IPS DF 6.9 (cell line): ENCODE results near the gene NADK.

Experiments used
- DNase-seq: peaks from one replicate; pipeline ENCODE4 v3.0.0-alpha.2; 2013; ENCODE audit warnings: low read depth, low spot score
- H3K27ac ChIP-seq: one replicate; pipeline ENCODE4 v1.5.1; 2013; ENCODE audit warnings: low read length, control low read depth
- H3K27me3 ChIP-seq: 2 replicates; pipeline ENCODE4 v1.6.1; 2013; ENCODE audit warnings: mild to moderate bottlenecking, low read length; ENCODE audit not compliant: control insufficient read depth, insufficient read depth
- H3K36me3 ChIP-seq: 2 replicates; pipeline ENCODE4 v1.6.1; 2013; ENCODE audit warnings: low read length; ENCODE audit not compliant: control insufficient read depth, insufficient read depth
- H3K4me1 ChIP-seq: 2 replicates; pipeline ENCODE4 v1.6.1; 2013; ENCODE audit warnings: low read length; ENCODE audit not compliant: control insufficient read depth, insufficient read depth
- H3K4me3 ChIP-seq: 2 replicates; pipeline ENCODE4 v1.5.1; 2013; ENCODE audit warnings: mild to moderate bottlenecking, low read length
- H3K9me3 ChIP-seq: 2 replicates; pipeline ENCODE4 v1.6.1; 2013; ENCODE audit warnings: low read length, inconsistent platforms; ENCODE audit not compliant: control insufficient read depth, insufficient read depth
- WGBS: extraction: QIAGEN DNeasy Blood & Tissue Kit; methylation state at CpG from one replicate; pipeline ENCODE4 v1.1.7; 2013; ENCODE audit warnings: mixed read lengths, missing lambda C conversion rate; ENCODE audit not compliant: insufficient read length, insufficient coverage; 5-methylcytosine and 5-hydroxymethylcytosine counted together

The NADK gene

DNA sequence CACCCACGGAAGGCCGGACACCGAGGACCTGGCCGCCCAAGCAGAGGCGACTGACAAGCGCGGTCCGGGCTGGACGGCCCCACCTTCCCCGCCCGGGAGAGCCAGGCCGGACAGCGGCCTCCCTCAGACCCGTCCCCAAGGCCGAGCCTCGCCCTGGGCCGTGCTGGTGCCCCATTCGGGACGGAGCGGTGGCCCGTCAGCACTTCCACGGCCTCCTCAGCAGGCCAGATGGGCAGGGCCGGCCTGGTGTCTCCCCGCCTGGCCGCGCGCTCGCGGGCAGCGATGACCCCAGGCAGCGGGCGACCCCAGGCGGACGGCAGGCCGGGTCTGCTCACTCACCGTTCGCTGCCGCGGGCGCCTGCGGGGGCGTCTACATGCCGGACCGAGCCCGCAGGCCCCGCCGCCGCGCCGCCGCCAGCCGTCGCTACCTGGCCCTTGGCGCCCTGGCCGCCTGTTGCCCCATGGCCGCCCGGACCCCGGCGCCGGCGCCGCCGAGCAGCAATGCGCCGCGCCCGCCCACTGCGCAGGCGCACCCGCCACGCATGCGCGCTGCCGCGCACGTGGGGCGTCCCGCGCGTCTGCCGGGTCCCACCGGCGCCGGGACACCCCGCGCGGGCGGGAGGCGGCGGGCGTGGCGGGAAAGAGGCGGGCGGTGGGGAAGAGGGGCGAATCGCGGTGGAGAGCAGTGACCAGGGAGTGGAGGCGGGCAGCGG lies at the start of gene NADK:
TSS of gene NADK (minus strand) at position 521 of the 713 bp plus-strand sequence. CDS start 13,064 bp downstream, outside the sequence.
- Histone ChIP-seq H3K36me3 (no peaks in the 10 kb centered on the region), H3K9me3 (no peaks in the 10 kb centered on the region), H3K27me3 (no peaks in the 10 kb centered on the region), H3K4me1 (peaks cover 10% of the 10 kb centered on the region), H3K27ac (no peak within 1 kb of the TSS), H3K4me3 (peak within 1 kb of the TSS; percentile 87)
- WGBS = no CpG with 5 or more reads among the region's 99 CpGs
- no peak for DNase-seq

GRCh38 chr1:1827089-1827848 lies 49.0 kb upstream of the NADK start:
- Histone ChIP-seq H3K9me3 (no peaks in the 10 kb centered on the region), H3K4me3 (no peak overlapping the region), H3K36me3 (no peaks in the 10 kb centered on the region; the same call in 1 of the 2 replicates), H3K4me1 (no peaks in the 10 kb centered on the region), H3K27me3 (no peaks in the 10 kb centered on the region), H3K27ac (no peak overlapping the region)
- DNase-seq = no peak
- no CpG with 5 or more reads among the region's 14 CpGs for WGBS

DNA sequence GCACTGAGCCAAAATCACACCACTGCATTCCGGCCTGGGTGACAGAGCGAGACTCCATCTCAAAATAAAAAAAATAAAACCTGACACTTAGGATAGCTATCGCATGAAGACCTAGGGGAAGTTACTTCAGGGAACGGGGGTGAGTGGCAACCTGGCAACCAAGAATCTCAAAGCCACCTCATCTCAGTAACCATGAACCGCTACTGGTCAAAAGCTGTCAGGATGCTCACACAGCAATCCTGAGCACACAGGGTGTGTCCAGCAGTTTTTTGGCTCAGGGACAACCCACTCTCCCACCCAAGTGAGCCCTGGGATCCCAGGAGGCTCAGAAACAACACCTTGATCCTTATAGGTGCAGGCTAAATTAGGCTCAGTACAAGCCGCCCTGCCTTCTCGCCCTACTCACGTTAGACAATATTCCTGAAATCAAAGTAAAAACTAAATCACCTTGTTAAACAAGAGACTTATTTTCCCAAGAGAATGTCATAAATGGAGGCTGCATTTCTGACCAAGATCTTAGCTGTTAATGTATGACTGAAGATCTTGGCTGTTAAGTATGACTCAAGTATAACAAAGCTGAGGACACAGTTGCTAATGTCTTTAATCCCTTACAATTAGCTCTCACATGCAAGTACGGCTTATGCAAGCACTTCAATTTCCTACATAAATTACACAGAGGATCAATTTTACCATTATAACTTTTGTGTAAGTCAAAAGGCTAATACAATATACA lies 48.3 kb upstream of the NADK start:
- Histone ChIP-seq H3K9me3 (no peaks in the 10 kb centered on the region), H3K4me1 (no peaks in the 10 kb centered on the region), H3K4me3 (no peak overlapping the region), H3K27ac (no peak overlapping the region), H3K36me3 (no peaks in the 10 kb centered on the region; the same call in 1 of the 2 replicates), H3K27me3 (no peaks in the 10 kb centered on the region)
- WGBS = no CpG with 5 or more reads among the region's 9 CpGs
- DNase-seq = no peak

- no peak for DNase-seq
- no CpG with 5 or more reads among the region's 5 CpGs for WGBS
- Histone ChIP-seq H3K4me1 (no peaks in the 10 kb centered on the region), H3K4me3 (no peak overlapping the region), H3K27me3 (no peaks in the 10 kb centered on the region), H3K36me3 (no peaks in the 10 kb centered on the region; the same call in 1 of the 2 replicates), H3K27ac (no peak overlapping the region), H3K9me3 (no peaks in the 10 kb centered on the region)
Observed at GRCh38 chr1:1825217-1825616, 46.9 kb upstream of the NADK start.

DNA sequence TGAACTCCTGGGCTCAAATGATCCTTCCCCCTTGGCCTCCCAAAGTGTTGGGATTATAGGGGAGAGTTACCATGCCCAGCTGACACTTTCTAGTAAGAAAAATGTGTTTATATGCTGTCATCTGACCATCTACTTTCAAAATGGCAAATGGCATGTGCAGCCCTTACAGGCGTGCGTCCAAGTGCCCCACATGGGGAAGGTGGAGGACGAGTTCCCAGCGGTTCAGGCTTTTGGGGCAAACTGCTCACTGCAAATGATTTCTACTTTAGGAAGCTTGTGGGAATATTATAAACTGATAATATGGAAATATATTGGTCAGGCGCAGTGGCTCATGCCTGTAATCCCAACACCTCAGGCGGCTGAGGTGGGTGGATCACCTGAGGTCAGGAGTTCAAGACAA lies 41.5 kb upstream of the NADK start:
- no peak for DNase-seq
- H3K9me3 ChIP-seq = no peaks in the 10 kb centered on the region
- H3K36me3 ChIP-seq = peaks cover 10% of the 10 kb centered on the region
- H3K4me3 ChIP-seq = no peak overlapping the region
- no CpG with 5 or more reads among the region's 6 CpGs for WGBS
- H3K27ac ChIP-seq = no peak overlapping the region
- H3K27me3 ChIP-seq = no peaks in the 10 kb centered on the region
- no peaks in the 10 kb centered on the region for H3K4me1 ChIP-seq

DNA sequence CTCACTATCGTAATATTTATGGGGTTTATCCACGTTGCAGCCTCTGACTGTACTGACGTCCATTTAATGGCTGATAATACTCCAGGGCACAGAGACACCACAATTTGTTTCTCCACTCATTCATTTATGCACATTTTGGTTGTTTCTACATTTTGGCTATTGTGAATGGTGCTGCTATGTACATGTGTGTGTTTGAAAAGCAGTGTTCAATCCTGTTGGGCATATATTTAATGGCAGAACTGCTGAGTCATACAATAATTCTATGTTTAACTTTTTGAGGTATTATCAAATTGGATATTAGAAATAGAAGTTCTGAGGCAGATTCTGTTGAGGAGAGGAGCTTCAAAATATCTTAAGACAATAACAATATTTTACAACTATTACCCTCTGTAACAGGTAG lies 39.0 kb upstream of the NADK start:
- DNase-seq = no peak
- no peak overlapping the region for H3K27ac ChIP-seq
- H3K9me3 ChIP-seq = no peaks in the 10 kb centered on the region
- H3K27me3 ChIP-seq = no peaks in the 10 kb centered on the region
- H3K36me3 ChIP-seq = peaks cover 13% of the 10 kb centered on the region
- H3K4me1 ChIP-seq = no peaks in the 10 kb centered on the region
- WGBS = no CpG with 5 or more reads among the region's 3 CpGs
- H3K4me3 ChIP-seq = no peak overlapping the region

DNA sequence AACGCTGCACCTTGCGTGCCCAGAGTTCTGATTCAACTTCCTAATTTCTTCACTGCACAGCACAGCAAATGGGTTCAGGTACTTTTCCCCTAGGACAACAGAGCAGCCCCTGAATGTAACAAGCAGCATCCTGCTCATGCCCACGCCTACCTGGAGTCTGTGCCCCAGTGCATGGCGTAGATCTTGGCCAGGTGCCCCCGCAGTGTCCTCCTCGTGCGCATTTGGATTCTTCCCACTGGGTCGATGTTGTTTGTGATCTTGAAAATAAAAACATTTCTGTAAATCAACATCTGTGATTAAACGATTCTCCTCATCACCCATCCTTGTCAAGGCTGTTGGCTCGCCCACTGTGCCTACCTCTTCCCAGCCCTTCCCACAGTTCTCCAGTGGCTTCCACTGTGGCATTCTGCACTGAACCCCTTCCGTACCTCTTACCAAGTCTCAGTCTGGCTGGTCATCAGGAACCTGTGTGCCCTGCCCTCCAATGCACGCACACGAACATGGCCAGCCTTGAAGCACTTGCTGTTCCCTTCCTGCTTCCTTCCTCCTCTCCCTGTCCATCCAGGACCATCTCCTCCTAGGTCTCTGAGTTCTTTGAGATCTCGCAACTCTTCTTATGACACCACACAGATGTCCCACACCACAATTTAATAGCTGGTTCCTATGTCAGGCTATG lies 37.5 kb upstream of the NADK start:
- H3K27ac ChIP-seq = no peak overlapping the region
- H3K9me3 ChIP-seq = no peaks in the 10 kb centered on the region
- no peak overlapping the region for H3K4me3 ChIP-seq
- no CpG with 5 or more reads among the region's 14 CpGs for whole genome bisulfite sequencing
- no peak for DNase-seq
- H3K4me1 ChIP-seq = no peaks in the 10 kb centered on the region
- peaks cover 13% of the 10 kb centered on the region for H3K36me3 ChIP-seq
- no peaks in the 10 kb centered on the region for H3K27me3 ChIP-seq

- H3K4me1 ChIP-seq = no peaks in the 10 kb centered on the region
Observed at GRCh38 chr1:1809489-1809888, 31.2 kb upstream of the NADK start.

DNA sequence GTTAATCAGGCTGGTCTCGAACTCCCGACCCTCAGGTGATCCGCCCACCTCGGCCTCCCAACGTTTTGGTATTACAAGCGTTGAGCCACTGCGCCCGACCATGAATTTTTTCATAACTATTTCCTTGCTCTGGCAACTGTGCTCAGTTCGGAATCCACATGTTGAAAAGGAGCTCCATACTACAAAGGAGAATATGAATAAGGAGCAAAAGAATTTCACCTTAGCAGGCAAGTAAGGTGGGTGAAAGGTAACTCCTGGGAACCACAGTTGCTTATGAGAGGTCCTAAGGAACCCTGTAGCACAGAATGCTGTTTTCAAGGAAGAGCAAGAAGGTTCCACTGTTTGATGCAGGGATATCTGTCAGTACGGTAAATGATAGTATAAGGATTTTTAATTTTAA lies 29.9 kb upstream of the NADK start:
- DNase-seq = no peak
- no peaks in the 10 kb centered on the region for H3K4me1 ChIP-seq
- no peaks in the 10 kb centered on the region for H3K27me3 ChIP-seq
- WGBS = 100% methylated on average over 1 of the region's 10 CpGs
- H3K9me3 ChIP-seq = no peaks in the 10 kb centered on the region
- H3K36me3 ChIP-seq = peaks cover 22% of the 10 kb centered on the region
- H3K27ac ChIP-seq = no peak overlapping the region
- no peak overlapping the region for H3K4me3 ChIP-seq

More at GRCh38 chr1:1809489-1809888, 31.2 kb upstream of the NADK start:
- H3K36me3 ChIP-seq = peaks cover 16% of the 10 kb centered on the region
- 100% methylated on average over 1 of the region's 6 CpGs for WGBS
- H3K27ac ChIP-seq = no peak overlapping the region
- H3K9me3 ChIP-seq = no peaks in the 10 kb centered on the region
- no peaks in the 10 kb centered on the region for H3K27me3 ChIP-seq
- H3K4me3 ChIP-seq = no peak overlapping the region
- no peak for DNase-seq

- no CpG with 5 or more reads among the region's 2 CpGs for WGBS
- Histone ChIP-seq H3K36me3 (peaks cover 23% of the 10 kb centered on the region), H3K27ac (no peak overlapping the region), H3K27me3 (no peaks in the 10 kb centered on the region), H3K4me1 (no peaks in the 10 kb centered on the region), H3K4me3 (no peak overlapping the region), H3K9me3 (no peaks in the 10 kb centered on the region)
- no peak for DNase-seq
Observed at GRCh38 chr1:1806890-1807289, 28.6 kb upstream of the NADK start.
